ENCODE measurements around the gene TMEM116.
"Not testable (repeated sequence)": the region's sequence is repeated elsewhere in the genome, so short reads cannot be mapped to it uniquely, and the experiment has no call there.

Gene TMEM116

GRCh38 chr12:112012775-112013600, at the start of gene TMEM116, which contains the start of gene ERP29:
TMEM116 (minus strand) TSS chr12:112013165; CDS start chr12:112005270, 7,895 bp downstream.
ERP29 (plus strand) TSS chr12:112013426; CDS start chr12:112013466, 40 bp downstream.
- no peak for FAIRE-seq

GRCh38 chr12:112061137-112061536, 48.2 kb upstream of the TMEM116 start:
- FAIRE-seq: no peak

- FAIRE-seq: no peak
These were observed 36.4 kb upstream of the TMEM116 start for GRCh38 chr12:112049351-112049750.

GRCh38 chr12:112046003-112046402, 33.0 kb upstream of the TMEM116 start:
- no peak for FAIRE-seq

GRCh38 chr12:112036614-112037013, 23.6 kb upstream of the TMEM116 start:
- not testable (repeated sequence) for FAIRE-seq

GRCh38 chr12:112035219-112035785, 22.3 kb upstream of the TMEM116 start:
- no peak for FAIRE-seq

- no peak for FAIRE-seq
These were observed 19.3 kb upstream of the TMEM116 start for GRCh38 chr12:112032292-112032691.

- no peak for FAIRE-seq
These were observed 18.5 kb upstream of the TMEM116 start for GRCh38 chr12:112031472-112031871.

GRCh38 chr12:112029301-112029700, 16.3 kb upstream of the TMEM116 start:
- no peak for FAIRE-seq

- FAIRE-seq: no peak
These were observed 12.9 kb upstream of the TMEM116 start for GRCh38 chr12:112025808-112026375.

- FAIRE-seq: no peak
These were observed 10.9 kb upstream of the TMEM116 start for GRCh38 chr12:112023759-112024396.

GRCh38 chr12:112022241-112023016, 9.5 kb upstream of the TMEM116 start:
- FAIRE-seq: no peak

GRCh38 chr12:112020947-112021457, 8.0 kb upstream of the TMEM116 start:
- FAIRE-seq: no peak

GRCh38 chr12:112018571-112019237, 5.7 kb upstream of the TMEM116 start:
- FAIRE-seq: no peak

- FAIRE-seq: no peak
These were observed 4.1 kb upstream of the TMEM116 start for GRCh38 chr12:112017041-112017440.

GRCh38 chr12:112015938-112016337, 3.0 kb upstream of the TMEM116 start:
- FAIRE-seq: no peak

GRCh38 chr12:112013601-112014402, 837 bp upstream of the TMEM116 start:
- no peak for FAIRE-seq

- FAIRE-seq: no peak
These were observed 1.3 kb downstream of the TMEM116 start for GRCh38 chr12:112011685-112012084.

GRCh38 chr12:112010415-112011344, 2.3 kb downstream of the TMEM116 start:
- FAIRE-seq: no peak

- FAIRE-seq: not testable (repeated sequence)
These were observed 3.4 kb downstream of the TMEM116 start for GRCh38 chr12:112009596-112009995.
